ENCODE data around the gene FBF1. TPM values are rescaled to one million over a fixed set of nuclear protein-coding genes. Genes with fewer than 3 reads are reported as not detected.
A peak's percentile ranks its signal among the peaks of the same experiment; 100 is the strongest.

The FBF1 gene
- total RNA-seq, 1 donor from 2014 or later = 5.1 TPM

DNA sequence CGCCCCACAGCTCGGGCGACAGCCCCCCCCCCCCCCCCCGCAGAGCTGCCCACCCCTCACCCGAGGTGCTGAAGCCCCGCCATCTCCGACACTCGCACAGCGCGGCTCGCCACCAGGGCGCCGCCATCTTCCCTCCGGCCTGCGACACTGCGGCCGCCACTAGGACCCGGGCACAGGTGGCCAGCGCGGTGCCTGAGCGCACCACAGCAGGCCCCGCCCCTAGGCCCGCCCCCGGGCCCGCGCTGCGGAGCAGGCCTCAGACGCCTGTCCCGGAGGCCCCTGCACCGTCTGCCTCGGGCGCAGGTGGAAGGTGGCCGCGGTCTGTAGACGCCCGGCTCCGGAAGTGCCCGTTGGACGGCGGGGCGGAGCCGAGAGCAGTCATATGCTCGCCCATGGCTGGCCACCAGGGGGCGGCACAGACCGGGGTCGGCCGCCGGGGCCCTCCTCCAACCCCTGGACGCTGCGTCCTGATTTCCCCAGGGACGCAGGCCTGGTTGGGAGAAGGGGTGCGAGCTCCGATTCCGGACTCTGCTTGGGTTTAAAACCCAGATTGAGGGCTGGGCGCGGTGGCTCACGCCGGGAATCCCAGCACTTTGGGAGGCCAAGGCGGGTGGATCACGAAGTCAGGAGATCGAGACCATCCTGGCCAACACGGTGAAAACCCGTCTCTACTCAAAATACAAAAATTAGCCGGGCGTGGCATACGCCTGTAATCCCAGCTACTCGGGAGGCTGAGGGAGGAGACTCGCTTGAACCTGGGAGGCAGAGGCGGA lies 35.9 kb downstream of the FBF1 start, which contains the start of gene MRPL38:
MRPL38 (minus strand) TSS at position 136 of the 773 bp plus-strand sequence; CDS start at position 127, 9 bp downstream.
- peak within 1 kb of the TSS; percentile 90 for H3K9ac ChIP-seq (ENCODE audit: low read length)
- peaks cover 1% of the 10 kb centered on the region for H3K4me1 Mint-ChIP-seq (ENCODE audit: low read depth, unreplicated experiment)
- peak within 1 kb of the TSS; percentile 76 for H3K27ac ChIP-seq (ENCODE audit: low read depth, low read length)
- H3K4me3 ChIP-seq (ENCODE audit: insufficient read depth, low read depth, low read length) = peak within 1 kb of the TSS; percentile 68
- peaks cover 16% of the 10 kb centered on the region for H3K79me2 ChIP-seq (ENCODE audit: insufficient read depth, low read length)
- peaks cover under 1% of the 10 kb centered on the region for H3K27me3 Mint-ChIP-seq (ENCODE audit: low read depth, unreplicated experiment)
- H3K36me3 ChIP-seq (ENCODE audit: insufficient read depth, low read length) = peaks cover 12% of the 10 kb centered on the region
- peak within 1 kb of the TSS; percentile 90 for H2AFZ ChIP-seq (ENCODE audit: low read depth, low read length)
- peaks cover 3% of the 10 kb centered on the region for H4K20me1 ChIP-seq (ENCODE audit: insufficient read depth, low read length)
- no peaks in the 10 kb centered on the region for H3K9me3 Mint-ChIP-seq (ENCODE audit: unreplicated experiment)
- H3K4me3 Mint-ChIP-seq (ENCODE audit: unreplicated experiment) = peak within 1 kb of the TSS; percentile 90
- DNase-seq (ENCODE audit: low read depth) (peak; percentile 84), FAIRE-seq (no peak)
- H3K4me1 ChIP-seq (ENCODE audit: insufficient read depth, low read length) = peaks cover 5% of the 10 kb centered on the region
- H3K27me3 ChIP-seq (ENCODE audit: insufficient read depth, low read length) = no peaks in the 10 kb centered on the region
- H3K27ac Mint-ChIP-seq (ENCODE audit: unreplicated experiment) = peak within 1 kb of the TSS; percentile 86
- no peak for TF ChIP-seq EZH2 (IDR thresholded peaks at IDR 0.05; ENCODE audit: insufficient read depth, low read length)
- TF ChIP-seq, protein P1, sequence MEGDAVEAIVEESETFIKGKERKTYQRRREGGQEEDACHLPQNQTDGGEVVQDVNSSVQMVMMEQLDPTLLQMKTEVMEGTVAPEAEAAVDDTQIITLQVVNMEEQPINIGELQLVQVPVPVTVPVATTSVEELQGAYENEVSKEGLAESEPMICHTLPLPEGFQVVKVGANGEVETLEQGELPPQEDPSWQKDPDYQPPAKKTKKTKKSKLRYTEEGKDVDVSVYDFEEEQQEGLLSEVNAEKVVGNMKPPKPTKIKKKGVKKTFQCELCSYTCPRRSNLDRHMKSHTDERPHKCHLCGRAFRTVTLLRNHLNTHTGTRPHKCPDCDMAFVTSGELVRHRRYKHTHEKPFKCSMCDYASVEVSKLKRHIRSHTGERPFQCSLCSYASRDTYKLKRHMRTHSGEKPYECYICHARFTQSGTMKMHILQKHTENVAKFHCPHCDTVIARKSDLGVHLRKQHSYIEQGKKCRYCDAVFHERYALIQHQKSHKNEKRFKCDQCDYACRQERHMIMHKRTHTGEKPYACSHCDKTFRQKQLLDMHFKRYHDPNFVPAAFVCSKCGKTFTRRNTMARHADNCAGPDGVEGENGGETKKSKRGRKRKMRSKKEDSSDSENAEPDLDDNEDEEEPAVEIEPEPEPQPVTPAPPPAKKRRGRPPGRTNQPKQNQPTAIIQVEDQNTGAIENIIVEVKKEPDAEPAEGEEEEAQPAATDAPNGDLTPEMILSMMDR (IDR thresholded peaks at IDR 0.05; ENCODE audit: insufficient read depth, low read depth, low read length) = peak; percentile 65
- H3K9me3 ChIP-seq (ENCODE audit: insufficient read depth, low read depth, low read length) = no peaks in the 10 kb centered on the region
- H3K4me2 ChIP-seq (ENCODE audit: low read length) = peak within 1 kb of the TSS; percentile 88
- H3K36me3 Mint-ChIP-seq (ENCODE audit: low read depth, unreplicated experiment) = no peaks in the 10 kb centered on the region

GRCh38 chr17:75902406-75902805 lies 38.4 kb downstream of the FBF1 start:
- no peak for FAIRE-seq
- H4K20me1 ChIP-seq (ENCODE audit: insufficient read depth, low read length) = peaks cover 6% of the 10 kb centered on the region
- H3K9ac ChIP-seq (ENCODE audit: low read length) = no peak overlapping the region
- no peaks in the 10 kb centered on the region for H3K9me3 Mint-ChIP-seq (ENCODE audit: unreplicated experiment)
- no peak overlapping the region for H2AFZ ChIP-seq (ENCODE audit: low read depth, low read length)
- H3K4me1 Mint-ChIP-seq (ENCODE audit: low read depth, unreplicated experiment) = peaks cover 1% of the 10 kb centered on the region
- H3K36me3 ChIP-seq (ENCODE audit: insufficient read depth, low read length) = peaks cover 14% of the 10 kb centered on the region
- H3K4me1 ChIP-seq (ENCODE audit: insufficient read depth, low read length) = peaks cover 5% of the 10 kb centered on the region
- no peak overlapping the region for H3K27ac Mint-ChIP-seq (ENCODE audit: unreplicated experiment)
- H3K4me3 Mint-ChIP-seq (ENCODE audit: unreplicated experiment) = no peak overlapping the region
- H3K27me3 ChIP-seq (ENCODE audit: insufficient read depth, low read length) = no peaks in the 10 kb centered on the region
- H3K36me3 Mint-ChIP-seq (ENCODE audit: low read depth, unreplicated experiment) = no peaks in the 10 kb centered on the region
- peaks cover 16% of the 10 kb centered on the region for H3K79me2 ChIP-seq (ENCODE audit: insufficient read depth, low read length)
- no peak overlapping the region for H3K27ac ChIP-seq (ENCODE audit: low read depth, low read length)
- H3K4me3 ChIP-seq (ENCODE audit: insufficient read depth, low read depth, low read length) = no peak overlapping the region
- no peak overlapping the region for H3K4me2 ChIP-seq (ENCODE audit: low read length)
- DNase-seq (ENCODE audit: low read depth) = no peak
- no peaks in the 10 kb centered on the region for H3K27me3 Mint-ChIP-seq (ENCODE audit: low read depth, unreplicated experiment)
- TF ChIP-seq EZH2 (IDR thresholded peaks at IDR 0.05; ENCODE audit: insufficient read depth, low read length) = no peak
- TF ChIP-seq, protein P1 (IDR thresholded peaks at IDR 0.05; ENCODE audit: insufficient read depth, low read depth, low read length) = no peak
- H3K9me3 ChIP-seq (ENCODE audit: insufficient read depth, low read depth, low read length) = no peaks in the 10 kb centered on the region

GRCh38 chr17:75901727-75902126 lies 39.1 kb downstream of the FBF1 start:
- H3K9ac ChIP-seq (ENCODE audit: low read length) = no peak overlapping the region
- Mint-ChIP-seq H3K4me3 (ENCODE audit: unreplicated experiment) (no peak overlapping the region), H3K4me1 (ENCODE audit: low read depth, unreplicated experiment) (peaks cover 1% of the 10 kb centered on the region), H3K36me3 (ENCODE audit: low read depth, unreplicated experiment) (no peaks in the 10 kb centered on the region), H3K27me3 (ENCODE audit: low read depth, unreplicated experiment) (no peaks in the 10 kb centered on the region), H3K9me3 (ENCODE audit: unreplicated experiment) (no peaks in the 10 kb centered on the region), H3K27ac (ENCODE audit: unreplicated experiment) (no peak overlapping the region)
- H3K79me2 ChIP-seq (ENCODE audit: insufficient read depth, low read length) = peaks cover 16% of the 10 kb centered on the region
- no peak for FAIRE-seq
- H3K4me1 ChIP-seq (ENCODE audit: insufficient read depth, low read length) = peaks cover 8% of the 10 kb centered on the region
- H3K4me2 ChIP-seq (ENCODE audit: low read length) = no peak overlapping the region
- H2AFZ ChIP-seq (ENCODE audit: low read depth, low read length) = no peak overlapping the region
- no peak overlapping the region for H3K4me3 ChIP-seq (ENCODE audit: insufficient read depth, low read depth, low read length)
- H3K36me3 ChIP-seq (ENCODE audit: insufficient read depth, low read length) = peaks cover 14% of the 10 kb centered on the region
- H3K9me3 ChIP-seq (ENCODE audit: insufficient read depth, low read depth, low read length) = no peaks in the 10 kb centered on the region
- peaks cover 6% of the 10 kb centered on the region for H4K20me1 ChIP-seq (ENCODE audit: insufficient read depth, low read length)
- no peak for DNase-seq (ENCODE audit: low read depth)
- no peak overlapping the region for H3K27ac ChIP-seq (ENCODE audit: low read depth, low read length)
- TF ChIP-seq, protein P1 (IDR thresholded peaks at IDR 0.05; ENCODE audit: insufficient read depth, low read depth, low read length) = no peak
- TF ChIP-seq EZH2 (IDR thresholded peaks at IDR 0.05; ENCODE audit: insufficient read depth, low read length) = no peak
- H3K27me3 ChIP-seq (ENCODE audit: insufficient read depth, low read length) = no peaks in the 10 kb centered on the region

Measured in astrocyte (in vitro differentiated cells and primary cell).